ENCODE results near the gene YPEL5. TPM values are rescaled to one million over a fixed set of nuclear protein-coding genes. Genes with fewer than 3 reads are reported as not detected.

The YPEL5 gene
- polyA plus RNA-seq, 2 of the 4 experiments (the other 2 are of a cell fraction) = 45.6 to 89.6 TPM

- POLR2A ChIA-PET = interaction anchor here (0.7 kb wide), 1 partner anchor 9 kb away, joined by 3 read pairs; the partner anchor contains the start of gene YPEL5
- Histone ChIP-seq H3K4me3 (no peak overlapping the region), H3K4me2 (no peak overlapping the region), H3K9me3 (no peaks in the 10 kb centered on the region), H3K27ac (no peak overlapping the region), H3K4me1 (no peaks in the 10 kb centered on the region)
- FAIRE-seq (no peak), DNase-seq (ENCODE audit: low read depth in 1 of 2, low spot score in 1 of 2) (no peak), ATAC-seq (peak in 1 of 2 experiments; percentile 61; a peak in 3 of 6 replicates)
- CTCF ChIA-PET = interaction anchor here (1.1 to 2.8 kb wide), 4 partner anchors 10 to 49 kb away, joined by 3 to 10 read pairs (median 7); partner anchors contain the start of gene YPEL5
- 50% methylated on average over 10 of the region's 10 CpGs for WGBS (ENCODE audit: missing lambda C conversion rate)
- no peak for TF ChIP-seq CHD2 (IDR thresholded peaks at IDR 0.05; ENCODE audit: low read length, partially characterized antibody)
- no peak for TF ChIP-seq BHLHE40 (IDR thresholded peaks at IDR 0.05; ENCODE audit: low read depth, low read length)
- TF ChIP-seq MAX (IDR thresholded peaks at IDR 0.05) = no peak
- TF ChIP-seq E2F6 (IDR thresholded peaks at IDR 0.05; ENCODE audit: borderline replicate concordance, low read depth) = no peak
- TF ChIP-seq PHF8 (IDR thresholded peaks at IDR 0.05; ENCODE audit: borderline replicate concordance, low read depth) = no peak
- TF ChIP-seq MAZ (IDR thresholded peaks at IDR 0.05; ENCODE audit: borderline replicate concordance, low read depth, low read length) = no peak
- no peak for TF ChIP-seq FOXS1 (CRISPR knock-in tag; IDR thresholded peaks at IDR 0.05)
- TF ChIP-seq HOXB5 (CRISPR knock-in tag; IDR thresholded peaks at IDR 0.05) = no peak
- TF ChIP-seq POLR2AphosphoS2 (conservative IDR thresholded peaks at IDR 0.05; ENCODE audit: low read length) = no peak
- TF ChIP-seq BCL3 (IDR thresholded peaks at IDR 0.05) = no peak
- no peak for TF ChIP-seq ATOH8 (CRISPR knock-in tag; IDR thresholded peaks at IDR 0.05; ENCODE audit: low read depth)
- no peak for TF ChIP-seq REST (IDR thresholded peaks at IDR 0.05)
- TF ChIP-seq USF2 (IDR thresholded peaks at IDR 0.05) = no peak
These were observed 9.9 kb upstream of the YPEL5 start for GRCh38 chr2:30136764-30137444.

GRCh38 chr2:30139131-30139870 lies 7.5 kb upstream of the YPEL5 start:
- 35% methylated on average over 6 of the region's 6 CpGs for WGBS (ENCODE audit: missing lambda C conversion rate)
- Histone ChIP-seq H3K9me3 (no peaks in the 10 kb centered on the region), H3K4me1 (no peaks in the 10 kb centered on the region), H3K27ac (no peak overlapping the region), H3K4me3 (no peak overlapping the region), H3K4me2 (no peak overlapping the region)
- ChIA-PET CTCF (interaction anchor here (0.9 to 2.2 kb wide), 3 partner anchors 18 to 568 kb away, joined by 4 to 7 read pairs (median 4); no protein-coding TSS in a partner anchor), POLR2A (no interaction called here)
- no peak for TF ChIP-seq FOXS1 (CRISPR knock-in tag; IDR thresholded peaks at IDR 0.05)
- peak; percentile 75 for TF ChIP-seq RNF2 (IDR thresholded peaks at IDR 0.05; ENCODE audit: borderline replicate concordance, low read depth)
- no peak for TF ChIP-seq MAZ (IDR thresholded peaks at IDR 0.05; ENCODE audit: borderline replicate concordance, low read depth, low read length)
- TF ChIP-seq CBX8 (IDR thresholded peaks at IDR 0.05) = peak; percentile 84
- TF ChIP-seq NR3C1 (IDR thresholded peaks at IDR 0.05) = no peak
- DNase-seq (ENCODE audit: low read depth in 1 of 2, low spot score in 1 of 2) = no peak
- FAIRE-seq = no peak
- no peak for ATAC-seq
